BE2C (cell line): Measurements from ENCODE around the gene PDE8B. TPM values are rescaled to one million over a fixed set of nuclear protein-coding genes. Genes with fewer than 3 reads are reported as not detected.

Experiments
- DNase-seq: peaks from one replicate; pipeline ENCODE4 v3.0.0-alpha.2; 2020
- H3K27me3 ChIP-seq: fragments of 250-450 bp; sonication (Bioruptor Pico); 2 replicates; pipeline ENCODE4 v1.5.1; 2020; ENCODE audit warnings: mild to moderate bottlenecking
- H3K36me3 ChIP-seq: fragments of 250-450 bp; sonication (Bioruptor Pico); 2 replicates; pipeline ENCODE4 v1.5.1; 2020; ENCODE audit warnings: mild to moderate bottlenecking
- H3K4me1 ChIP-seq: fragments of 250-450 bp; sonication (Bioruptor Pico); 2 replicates; pipeline ENCODE4 v1.5.1; 2020
- H3K4me3 ChIP-seq: 2 replicates; pipeline ENCODE4 v1.5.1; 2011; ENCODE audit warnings: low read depth, low read length
- H3K9me3 ChIP-seq: fragments of 250-450 bp; sonication (Bioruptor Pico); 2 replicates; pipeline ENCODE4 v1.5.1; 2020
- CTCF ChIP-seq: IDR thresholded peaks from 2 replicates; pipeline ENCODE4 v1.5.1; 2012; ENCODE audit warnings: mild to moderate bottlenecking, low read depth, low read length
- polyA plus RNA-seq: library from polyadenylated mRNA; unstranded; fragments of >200 nt; gene quantifications from one replicate; pipeline ENCODE4 v1.2.1, GENCODE V29; 2012; ENCODE audit warnings: low read depth, missing spikeins; ENCODE audit not compliant: insufficient read length, insufficient read depth

The PDE8B gene
- 0.63 TPM for polyA plus RNA-seq

- Histone ChIP-seq H3K4me1 (no peaks in the 10 kb centered on the region), H3K9me3 (no peaks in the 10 kb centered on the region), H3K4me3 (peak within 1 kb of the TSS; percentile 13; the same call in 1 of the 2 replicates), H3K27me3 (peaks cover 42% of the 10 kb centered on the region), H3K36me3 (no peaks in the 10 kb centered on the region)
- DNase-seq: peak; percentile 25
- no peak for TF ChIP-seq CTCF
Observed at GRCh38 chr5:77210091-77210963, at the start of gene PDE8B. Gene PDE8B, plus strand, starts transcription at chr5:77210680. Its CDS starts 246 bp downstream, at chr5:77210926.

GRCh38 chr5:77163453-77163852 is 47.0 kb upstream of the PDE8B start:
- Histone ChIP-seq H3K4me3 (no peak overlapping the region), H3K4me1 (no peaks in the 10 kb centered on the region; the same call in 1 of the 2 replicates), H3K27me3 (no peaks in the 10 kb centered on the region), H3K36me3 (no peaks in the 10 kb centered on the region), H3K9me3 (no peaks in the 10 kb centered on the region)
- DNase-seq: no peak
- TF ChIP-seq CTCF: no peak

- DNase-seq: no peak
- Histone ChIP-seq H3K36me3 (no peaks in the 10 kb centered on the region), H3K4me1 (no peaks in the 10 kb centered on the region; the same call in 1 of the 2 replicates), H3K27me3 (no peaks in the 10 kb centered on the region), H3K4me3 (no peak overlapping the region), H3K9me3 (no peaks in the 10 kb centered on the region)
- no peak for TF ChIP-seq CTCF
Observed at GRCh38 chr5:77167063-77167462, 43.4 kb upstream of the PDE8B start.

- Histone ChIP-seq H3K36me3 (no peaks in the 10 kb centered on the region), H3K4me1 (no peaks in the 10 kb centered on the region; the same call in 1 of the 2 replicates), H3K4me3 (no peak overlapping the region), H3K9me3 (no peaks in the 10 kb centered on the region), H3K27me3 (no peaks in the 10 kb centered on the region)
- no peak for DNase-seq
- TF ChIP-seq CTCF: no peak
Observed at GRCh38 chr5:77167695-77168121, 42.8 kb upstream of the PDE8B start.

- no peak overlapping the region for H3K4me3 ChIP-seq
- TF ChIP-seq CTCF: no peak
- H3K36me3 ChIP-seq: no peaks in the 10 kb centered on the region
- DNase-seq: peak; percentile 30
- H3K9me3 ChIP-seq: no peaks in the 10 kb centered on the region
- H3K4me1 ChIP-seq: no peaks in the 10 kb centered on the region; the same call in 1 of the 2 replicates
- no peaks in the 10 kb centered on the region for H3K27me3 ChIP-seq
Observed at GRCh38 chr5:77168161-77168878, 42.2 kb upstream of the PDE8B start.

- Histone ChIP-seq H3K4me3 (no peak overlapping the region), H3K4me1 (no peaks in the 10 kb centered on the region; the same call in 1 of the 2 replicates), H3K27me3 (no peaks in the 10 kb centered on the region), H3K9me3 (no peaks in the 10 kb centered on the region), H3K36me3 (no peaks in the 10 kb centered on the region)
- peak; percentile 20 for DNase-seq
- no peak for TF ChIP-seq CTCF
Observed at GRCh38 chr5:77168879-77169244, 41.6 kb upstream of the PDE8B start.
